ENCODE results near the gene UBE2O. TPM values are rescaled to one million over a fixed set of nuclear protein-coding genes. Genes with fewer than 3 reads are reported as not detected.

The UBE2O gene
- total RNA-seq, 6 experiments from 2014 or later, result 24.3 to 26.0 (median 24.5) TPM

- no peak for DNase-seq
- Mint-ChIP-seq H3K27ac (peak overlapping the region; percentile 93), H3K4me1 (ENCODE audit: low read depth) (peaks cover 45% of the 10 kb centered on the region), H3K36me3 (ENCODE audit: low read depth) (no peaks in the 10 kb centered on the region), H3K27me3 (ENCODE audit: insufficient read depth) (peaks cover 1% of the 10 kb centered on the region), H3K9me3 (no peaks in the 10 kb centered on the region), H3K4me3 (peak overlapping the region; percentile 13; the same call in 1 of the 2 replicates)
- no peak for TF ChIP-seq CTCF (IDR thresholded peaks at IDR 0.05)
Measured at GRCh38 chr17:76499267-76499667, 46.3 kb upstream of the UBE2O start.

- Mint-ChIP-seq H3K4me3 (peak overlapping the region; percentile 77; the same call in 1 of the 2 replicates), H3K9me3 (no peaks in the 10 kb centered on the region), H3K4me1 (ENCODE audit: low read depth) (peaks cover 45% of the 10 kb centered on the region), H3K27me3 (ENCODE audit: insufficient read depth) (peaks cover 1% of the 10 kb centered on the region), H3K27ac (peak overlapping the region; percentile 93), H3K36me3 (ENCODE audit: low read depth) (no peaks in the 10 kb centered on the region)
- no peak for TF ChIP-seq CTCF (IDR thresholded peaks at IDR 0.05)
- DNase-seq, result no peak
Measured at GRCh38 chr17:76498876-76499251, 45.9 kb upstream of the UBE2O start.

GRCh38 chr17:76497979-76498875, 45.3 kb upstream of the UBE2O start:
- Mint-ChIP-seq H3K36me3 (ENCODE audit: low read depth) (no peaks in the 10 kb centered on the region), H3K27ac (peak overlapping the region; percentile 93)
- DNase-seq, result peak; percentile 83

GRCh38 chr17:76497699-76497978, 44.7 kb upstream of the UBE2O start:
- Mint-ChIP-seq H3K4me3 (peak overlapping the region; percentile 77), H3K4me1 (ENCODE audit: low read depth) (peaks cover 57% of the 10 kb centered on the region), H3K27me3 (ENCODE audit: insufficient read depth) (peaks cover 1% of the 10 kb centered on the region), H3K9me3 (no peaks in the 10 kb centered on the region), H3K36me3 (ENCODE audit: low read depth) (no peaks in the 10 kb centered on the region), H3K27ac (peak overlapping the region; percentile 93)
- DNase-seq, result no peak
- TF ChIP-seq CTCF (IDR thresholded peaks at IDR 0.05), result no peak

More at GRCh38 chr17:76497979-76498875, 45.3 kb upstream of the UBE2O start:
- no peak for TF ChIP-seq CTCF (IDR thresholded peaks at IDR 0.05)
- Mint-ChIP-seq H3K4me1 (ENCODE audit: low read depth) (peaks cover 51% of the 10 kb centered on the region), H3K27me3 (ENCODE audit: insufficient read depth) (peaks cover 1% of the 10 kb centered on the region), H3K4me3 (peak overlapping the region; percentile 77), H3K9me3 (no peaks in the 10 kb centered on the region)

- no peaks in the 10 kb centered on the region; the same call in 1 of the 2 replicates for H3K27me3 Mint-ChIP-seq (ENCODE audit: insufficient read depth)
Measured at GRCh38 chr17:76496464-76496863, 43.5 kb upstream of the UBE2O start.

More at GRCh38 chr17:76496464-76496863, 43.5 kb upstream of the UBE2O start:
- Mint-ChIP-seq H3K36me3 (ENCODE audit: low read depth) (no peaks in the 10 kb centered on the region), H3K4me3 (no peak overlapping the region), H3K9me3 (no peaks in the 10 kb centered on the region), H3K4me1 (ENCODE audit: low read depth) (peaks cover 54% of the 10 kb centered on the region), H3K27ac (no peak overlapping the region)
- no peak for DNase-seq
- TF ChIP-seq CTCF (IDR thresholded peaks at IDR 0.05), result no peak
